GM19035 (cell line): ENCODE data around the gene FAM98B.

ENCODE experiments used
- ATAC-seq: cut with Tn5 transposase; IDR thresholded peaks from one replicate; pipeline ENCODE4 v1.9.1; 2021; ENCODE audit not compliant: unreplicated experiment

Gene FAM98B

GRCh38 chr15:38460543-38460942, 6.6 kb downstream of the FAM98B start:
- ATAC-seq: peak; percentile 24

- ATAC-seq: peak; percentile 81
Observed at GRCh38 chr15:38461066-38461833, 7.3 kb downstream of the FAM98B start.

- ATAC-seq: no peak
Observed at GRCh38 chr15:38463893-38464292, 10.0 kb downstream of the FAM98B start.

GRCh38 chr15:38464675-38465074, 10.7 kb downstream of the FAM98B start:
- ATAC-seq: no peak

GRCh38 chr15:38470816-38471215, 16.9 kb downstream of the FAM98B start:
- no peak for ATAC-seq

- no peak for ATAC-seq
Observed at GRCh38 chr15:38471974-38472373, 18.0 kb downstream of the FAM98B start.

- ATAC-seq: peak; percentile 96
Observed at GRCh38 chr15:38474155-38474757, 20.3 kb downstream of the FAM98B start.

GRCh38 chr15:38475361-38475760, 21.4 kb downstream of the FAM98B start:
- ATAC-seq: no peak

- no peak for ATAC-seq
Observed at GRCh38 chr15:38476120-38476519, 22.2 kb downstream of the FAM98B start.

GRCh38 chr15:38477637-38478036, 23.7 kb downstream of the FAM98B start:
- ATAC-seq: no peak

- ATAC-seq: no peak
Observed at GRCh38 chr15:38479266-38479665, 25.3 kb downstream of the FAM98B start.

- ATAC-seq: no peak
Observed at GRCh38 chr15:38479756-38480155, 25.8 kb downstream of the FAM98B start.

GRCh38 chr15:38481113-38481512, 27.2 kb downstream of the FAM98B start:
- ATAC-seq: no peak

GRCh38 chr15:38481761-38482160, 27.8 kb downstream of the FAM98B start:
- ATAC-seq: no peak

- no peak for ATAC-seq
Observed at GRCh38 chr15:38482572-38482971, 28.6 kb downstream of the FAM98B start.

- no peak for ATAC-seq
Observed at GRCh38 chr15:38486936-38487335, 33.0 kb downstream of the FAM98B start.

GRCh38 chr15:38487378-38487777, 33.5 kb downstream of the FAM98B start:
- ATAC-seq: no peak

GRCh38 chr15:38490242-38490922, 36.5 kb downstream of the FAM98B start:
- no peak for ATAC-seq

- ATAC-seq: no peak
Observed at GRCh38 chr15:38496151-38496550, 42.2 kb downstream of the FAM98B start.

- no peak for ATAC-seq
Observed at GRCh38 chr15:38499651-38500050, 45.7 kb downstream of the FAM98B start.

GRCh38 chr15:38503496-38503895, 49.6 kb downstream of the FAM98B start:
- ATAC-seq: no peak
